H1 (cell line): ENCODE data around the gene SLC25A12.

Experiments
- BRCA1 ChIP-seq: IDR thresholded peaks from 2 replicates; pipeline ENCODE4 v1.6.1; 2012; ENCODE audit warnings: low read depth, low read length, improper control_type of control experiment
- EZH2 ChIP-seq: fragments of 200-600 bp; sonication (generic); IDR thresholded peaks from 2 replicates; pipeline ENCODE4 v1.7.1; 2012; ENCODE audit warnings: low read depth, mild to moderate bottlenecking, moderate library complexity, low read length, inconsistent platforms; ENCODE audit not compliant: severe bottlenecking
- FOSL1 ChIP-seq: IDR thresholded peaks from 2 replicates; pipeline ENCODE4 v1.6.1; 2011; ENCODE audit warnings: mild to moderate bottlenecking, low read depth, low read length, moderate library complexity; ENCODE audit not compliant: insufficient read depth
- MAFK ChIP-seq: IDR thresholded peaks from 2 replicates; pipeline ENCODE4 v1.6.1; 2012; ENCODE audit warnings: low read depth, mild to moderate bottlenecking, improper control_type of control experiment, low read length
- POLR2A ChIP-seq, 2 experiments: IDR thresholded peaks; 1 replicate in 1 of 2; 2 replicates in 1 of 2; pipeline ENCODE4 v1.6.1; 2011; ENCODE audit warnings: low read depth in 2 of 2, low read length in 2 of 2, mild to moderate bottlenecking in 2 of 2; ENCODE audit errors: control extremely low read depth in 1 of 2
- POLR2AphosphoS5 ChIP-seq: IDR thresholded peaks from 2 replicates; pipeline ENCODE4 v1.6.1; 2011; ENCODE audit warnings: low read depth, low read length
- RAD21 ChIP-seq, 2 experiments: IDR thresholded peaks in 1 of 2; conservative IDR thresholded peaks in 1 of 2; 2 replicates each; pipeline ENCODE4 v1.6.1; 2011; ENCODE audit warnings: low read depth in 2 of 2, low read length in 2 of 2, improper control_type of control experiment in 1 of 2, inconsistent platforms in 1 of 2, mild to moderate bottlenecking in 1 of 2, moderate library complexity in 1 of 2
- SP2 ChIP-seq: IDR thresholded peaks from 2 replicates; pipeline ENCODE4 v1.6.1; 2012; ENCODE audit warnings: mild to moderate bottlenecking, low read length, inconsistent platforms
- TF ChIP-seq, protein P1 (sequence below), 3 experiments: IDR thresholded peaks; 1 replicate in 2 of 3; 2 replicates in 1 of 3; pipeline versions ENCODE4 v1.5.1 to v1.6.1; 2011; ENCODE audit warnings: low read length in 3 of 3, mild to moderate bottlenecking in 3 of 3, inconsistent platforms in 2 of 3, low read depth in 1 of 3, moderate library complexity in 1 of 3; ENCODE audit not compliant: insufficient read depth in 1 of 3; ENCODE audit errors: control extremely low read depth in 1 of 3
- TF ChIP-seq, protein P2 (sequence below): IDR thresholded peaks from 2 replicates; pipeline ENCODE4 v1.6.1; 2012; ENCODE audit warnings: low read length, inconsistent platforms

DNA sequence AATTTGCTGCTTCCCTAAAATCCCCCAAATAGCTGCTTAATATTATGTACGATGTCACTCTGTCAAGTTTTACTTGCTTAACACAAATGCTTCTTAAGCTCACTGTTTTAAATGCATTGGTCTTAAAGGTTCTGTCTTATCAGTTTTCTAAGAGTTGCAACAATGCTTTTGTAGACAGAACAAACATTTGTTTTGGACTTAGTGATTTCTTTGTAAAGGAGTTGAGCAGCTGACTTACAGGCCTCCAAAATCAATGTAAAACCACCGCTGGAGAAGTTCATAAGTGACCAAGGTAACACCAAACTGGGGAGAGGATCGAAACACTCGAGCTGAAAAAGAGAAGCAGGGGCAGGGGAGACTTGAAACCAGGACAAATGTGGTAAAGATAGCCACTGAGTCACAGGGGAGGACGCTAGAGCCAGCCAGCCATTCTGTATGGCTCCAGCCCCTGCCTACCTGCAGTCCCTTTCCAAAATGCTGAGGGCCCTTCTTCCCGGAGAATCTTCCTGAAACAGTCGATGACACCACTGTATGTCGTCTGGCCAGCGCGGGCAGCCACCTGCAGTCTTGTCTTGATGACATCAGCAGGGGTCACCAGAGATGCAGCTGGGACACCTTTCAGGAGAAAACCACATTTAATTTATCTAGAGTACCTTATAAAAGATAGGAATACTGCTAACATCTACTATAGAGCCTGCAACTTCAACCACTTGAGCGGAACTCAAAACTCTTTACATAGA lies 106.5 kb downstream of the SLC25A12 start:
- no peak for TF ChIP-seq POLR2AphosphoS5
- no peak for TF ChIP-seq FOSL1
- TF ChIP-seq, protein P1, sequence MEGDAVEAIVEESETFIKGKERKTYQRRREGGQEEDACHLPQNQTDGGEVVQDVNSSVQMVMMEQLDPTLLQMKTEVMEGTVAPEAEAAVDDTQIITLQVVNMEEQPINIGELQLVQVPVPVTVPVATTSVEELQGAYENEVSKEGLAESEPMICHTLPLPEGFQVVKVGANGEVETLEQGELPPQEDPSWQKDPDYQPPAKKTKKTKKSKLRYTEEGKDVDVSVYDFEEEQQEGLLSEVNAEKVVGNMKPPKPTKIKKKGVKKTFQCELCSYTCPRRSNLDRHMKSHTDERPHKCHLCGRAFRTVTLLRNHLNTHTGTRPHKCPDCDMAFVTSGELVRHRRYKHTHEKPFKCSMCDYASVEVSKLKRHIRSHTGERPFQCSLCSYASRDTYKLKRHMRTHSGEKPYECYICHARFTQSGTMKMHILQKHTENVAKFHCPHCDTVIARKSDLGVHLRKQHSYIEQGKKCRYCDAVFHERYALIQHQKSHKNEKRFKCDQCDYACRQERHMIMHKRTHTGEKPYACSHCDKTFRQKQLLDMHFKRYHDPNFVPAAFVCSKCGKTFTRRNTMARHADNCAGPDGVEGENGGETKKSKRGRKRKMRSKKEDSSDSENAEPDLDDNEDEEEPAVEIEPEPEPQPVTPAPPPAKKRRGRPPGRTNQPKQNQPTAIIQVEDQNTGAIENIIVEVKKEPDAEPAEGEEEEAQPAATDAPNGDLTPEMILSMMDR (IDR thresholded peaks at IDR 0.05; ENCODE audit: control extremely low read depth in 1 of 3, insufficient read depth in 1 of 3, low read depth in 1 of 3, low read length in 3 of 3): peak in 2 of 3 experiments; percentile 18 to 28; a peak in 3 of 4 replicates
- TF ChIP-seq RAD21 (IDR thresholded peaks at IDR 0.05 in 1 of 2, conservative IDR thresholded peaks at IDR 0.05 in 1 of 2; ENCODE audit: low read depth in 2 of 2, low read length in 2 of 2): peak; percentile 45 to 56; a peak in 3 of 4 replicates
- no peak for TF ChIP-seq SP2
- TF ChIP-seq MAFK: no peak
- no peak for TF ChIP-seq EZH2
- TF ChIP-seq BRCA1: no peak
- TF ChIP-seq POLR2A (IDR thresholded peaks at IDR 0.05; ENCODE audit: control extremely low read depth in 1 of 2, low read depth in 2 of 2, low read length in 2 of 2): no peak
- TF ChIP-seq, protein P2, sequence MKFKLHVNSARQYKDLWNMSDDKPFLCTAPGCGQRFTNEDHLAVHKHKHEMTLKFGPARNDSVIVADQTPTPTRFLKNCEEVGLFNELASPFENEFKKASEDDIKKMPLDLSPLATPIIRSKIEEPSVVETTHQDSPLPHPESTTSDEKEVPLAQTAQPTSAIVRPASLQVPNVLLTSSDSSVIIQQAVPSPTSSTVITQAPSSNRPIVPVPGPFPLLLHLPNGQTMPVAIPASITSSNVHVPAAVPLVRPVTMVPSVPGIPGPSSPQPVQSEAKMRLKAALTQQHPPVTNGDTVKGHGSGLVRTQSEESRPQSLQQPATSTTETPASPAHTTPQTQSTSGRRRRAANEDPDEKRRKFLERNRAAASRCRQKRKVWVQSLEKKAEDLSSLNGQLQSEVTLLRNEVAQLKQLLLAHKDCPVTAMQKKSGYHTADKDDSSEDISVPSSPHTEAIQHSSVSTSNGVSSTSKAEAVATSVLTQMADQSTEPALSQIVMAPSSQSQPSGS: no peak
